IPS DF 4.7 (cell line): ENCODE results near the gene EFTUD2.
A peak's percentile ranks its signal among the peaks of the same experiment; 100 is the strongest.

Experiments used
- DNase-seq: peaks from one replicate; pipeline ENCODE4 v3.0.0-alpha.2; 2013; ENCODE audit warnings: low spot score; ENCODE audit errors: extremely low read depth

The EFTUD2 gene

GRCh38 chr17:44925731-44926697 is 26.8 kb upstream of the EFTUD2 start:
- DNase-seq: no peak

DNA sequence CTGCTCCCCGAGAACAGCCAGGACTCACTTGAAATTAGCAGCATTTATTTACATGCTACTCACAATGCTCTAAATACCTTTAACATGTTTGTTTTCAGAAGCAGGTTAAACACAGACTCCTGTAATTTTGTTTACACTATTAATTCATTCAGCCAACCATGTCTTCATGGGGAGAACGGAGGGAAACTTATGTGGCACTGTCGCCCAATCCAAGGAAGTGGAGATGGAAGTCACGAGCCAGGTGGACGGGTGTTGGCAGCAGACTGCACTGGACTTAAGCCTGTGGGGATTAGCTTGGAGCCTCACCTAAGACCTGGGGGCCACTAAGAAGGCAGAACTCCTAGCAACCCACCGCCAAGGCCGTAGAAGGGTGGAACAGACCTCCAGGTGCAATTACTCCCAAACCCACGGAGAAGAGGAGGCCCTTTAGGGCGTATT is 24.9 kb upstream of the EFTUD2 start:
- no peak for DNase-seq

GRCh38 chr17:44922746-44923470 is 23.7 kb upstream of the EFTUD2 start:
- no peak for DNase-seq

- no peak for DNase-seq
Measured at GRCh38 chr17:44922136-44922535, 22.9 kb upstream of the EFTUD2 start.

DNA sequence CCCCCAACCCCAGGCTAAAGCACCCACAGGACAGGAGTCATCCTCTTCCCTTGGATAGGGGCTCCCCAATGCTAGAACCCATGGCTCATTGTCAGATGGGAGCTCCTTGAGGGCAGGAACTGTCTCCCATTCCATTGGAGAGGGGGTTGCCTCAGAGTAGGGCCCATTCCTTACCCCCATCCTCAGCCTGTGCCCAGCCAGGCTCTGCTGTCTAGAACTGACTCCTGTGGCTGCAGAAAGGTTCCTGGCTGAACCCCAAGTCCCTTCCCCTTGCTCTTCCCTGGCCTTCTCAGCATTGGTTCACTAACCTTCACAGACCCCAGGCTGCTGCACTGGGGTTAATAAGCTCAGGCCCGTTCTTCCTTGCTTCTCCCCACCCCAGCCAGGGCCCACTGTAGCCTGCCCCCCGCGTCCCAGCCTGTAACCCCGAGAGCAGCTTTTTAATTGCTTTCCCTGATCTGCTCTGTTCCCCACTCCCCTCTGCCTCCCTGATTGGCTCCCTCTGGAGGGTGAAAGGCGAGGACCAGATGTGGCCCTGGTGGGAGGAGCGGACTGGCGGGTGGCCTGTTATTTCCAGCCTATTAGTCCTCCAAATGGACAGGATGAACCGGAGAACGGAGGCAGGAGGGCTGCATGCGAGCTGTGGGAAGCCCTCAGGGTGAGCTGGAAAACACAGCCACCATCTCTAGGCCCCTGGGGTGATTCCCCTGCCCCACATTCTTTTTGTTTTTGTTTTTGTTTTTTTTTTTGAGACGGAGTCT is 22.1 kb upstream of the EFTUD2 start:
- DNase-seq: no peak

DNA sequence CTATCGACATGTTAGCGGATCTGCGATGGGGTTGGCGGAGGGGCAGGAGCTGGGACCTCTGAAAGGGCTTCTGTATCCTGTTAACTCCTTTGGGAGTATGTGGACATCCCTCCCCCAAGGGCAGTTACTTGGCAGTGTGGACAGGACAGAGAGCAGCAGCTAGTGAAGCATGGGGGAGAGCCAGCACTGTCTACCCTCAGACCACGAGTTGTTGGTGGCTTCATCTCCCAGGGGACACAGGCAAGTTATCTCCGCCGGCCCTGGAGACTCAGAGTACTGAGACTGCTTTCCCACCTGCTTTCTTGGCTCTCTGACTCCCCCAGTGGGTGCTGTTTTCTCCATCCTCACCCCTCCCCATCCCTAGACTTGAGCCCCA is 21.3 kb upstream of the EFTUD2 start:
- no peak for DNase-seq

DNA sequence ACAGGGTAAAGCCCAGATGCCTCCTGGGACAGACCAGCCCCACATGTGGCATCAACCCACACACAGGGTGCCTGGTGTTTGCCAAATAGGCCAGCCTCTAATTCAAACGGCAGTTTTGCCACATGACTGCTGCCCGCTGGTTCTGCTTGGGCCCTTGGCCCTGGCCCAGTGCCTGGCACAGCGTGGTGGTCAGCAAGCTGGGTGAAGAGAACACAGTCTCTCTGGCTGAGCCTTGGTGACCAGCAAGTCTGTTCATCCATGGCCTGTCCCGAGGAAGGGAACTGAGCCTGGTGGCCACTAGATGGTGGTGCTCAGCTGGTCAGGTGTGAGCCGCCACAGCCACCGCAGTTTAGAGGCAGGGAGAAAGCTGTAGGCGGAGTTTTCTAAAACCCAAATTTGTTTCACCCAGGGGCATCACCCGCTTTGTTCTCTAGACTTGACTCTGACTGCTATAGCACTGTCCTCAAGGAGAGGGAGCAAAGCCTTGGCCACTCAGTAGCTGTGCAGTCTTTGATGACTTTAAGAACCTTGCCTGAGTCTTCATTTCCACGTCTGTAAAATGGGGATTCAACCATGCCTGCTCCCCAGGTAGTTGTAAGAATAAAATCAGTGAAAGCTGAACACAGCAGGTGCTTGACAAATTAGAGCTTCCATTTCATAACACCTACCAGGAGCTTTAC is 20.8 kb upstream of the EFTUD2 start:
- DNase-seq: peak; percentile 49

GRCh38 chr17:44919411-44919810 is 20.2 kb upstream of the EFTUD2 start:
- DNase-seq: no peak

DNA sequence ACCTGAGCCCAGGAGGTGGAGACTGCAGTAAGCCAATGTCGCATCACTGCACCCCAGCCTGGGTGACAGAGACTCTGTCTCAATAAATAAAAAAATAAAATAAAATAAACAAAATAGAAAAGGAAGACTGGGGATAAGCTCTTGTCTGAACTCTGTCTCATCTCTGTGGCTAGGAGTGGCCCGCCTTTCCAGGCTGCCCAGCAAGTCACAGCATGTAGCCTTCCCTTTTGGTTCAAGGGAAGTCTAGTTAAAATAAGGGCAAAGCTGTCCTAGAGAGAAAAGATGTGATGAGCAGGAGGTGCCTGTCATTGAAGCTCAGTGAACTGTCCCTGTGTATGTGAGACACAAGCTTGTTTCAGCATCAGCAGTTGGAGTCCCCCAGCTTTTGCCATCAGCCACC is 18.8 kb upstream of the EFTUD2 start:
- no peak for DNase-seq

GRCh38 chr17:44917456-44917855 is 18.2 kb upstream of the EFTUD2 start:
- DNase-seq: no peak

- DNase-seq: no peak
Measured at GRCh38 chr17:44916781-44917241, 17.6 kb upstream of the EFTUD2 start.

GRCh38 chr17:44915862-44916780 is 16.9 kb upstream of the EFTUD2 start:
- no peak for DNase-seq

- no peak for DNase-seq
Measured at GRCh38 chr17:44915321-44915726, 16.1 kb upstream of the EFTUD2 start, which contains the start of gene GFAP. Gene GFAP, minus strand, starts transcription at chr17:44915500. Its CDS starts 14 bp downstream, at chr17:44915486.

DNA sequence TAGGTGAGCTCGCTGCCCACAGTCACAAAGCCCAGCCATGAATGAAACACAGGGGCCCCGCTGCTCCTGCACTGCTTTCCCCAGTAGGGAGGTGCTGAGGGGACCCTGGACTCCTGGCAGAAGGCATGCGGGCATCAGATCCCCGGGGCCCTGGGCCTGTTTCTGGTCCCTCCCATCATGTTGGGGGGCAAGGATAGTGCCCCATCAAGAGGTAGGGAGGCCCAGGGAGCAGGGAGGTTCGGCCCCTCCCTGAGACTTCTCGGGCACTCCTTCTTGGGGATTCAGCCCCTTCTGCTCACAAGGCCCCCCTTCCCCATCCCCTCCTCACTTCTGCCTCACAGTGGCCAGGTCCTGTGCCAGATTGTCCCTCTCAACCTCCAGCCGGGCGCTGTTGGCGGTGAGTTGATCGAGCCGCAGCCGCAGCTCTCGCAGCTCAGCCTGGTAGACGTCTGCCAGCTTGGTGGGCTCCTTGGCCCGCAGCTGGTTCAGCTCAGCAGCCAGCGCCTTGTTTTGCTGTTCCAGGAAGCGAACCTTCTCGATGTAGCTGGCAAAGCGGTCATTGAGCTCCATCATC is 15.5 kb upstream of the EFTUD2 start:
- DNase-seq: no peak

DNA sequence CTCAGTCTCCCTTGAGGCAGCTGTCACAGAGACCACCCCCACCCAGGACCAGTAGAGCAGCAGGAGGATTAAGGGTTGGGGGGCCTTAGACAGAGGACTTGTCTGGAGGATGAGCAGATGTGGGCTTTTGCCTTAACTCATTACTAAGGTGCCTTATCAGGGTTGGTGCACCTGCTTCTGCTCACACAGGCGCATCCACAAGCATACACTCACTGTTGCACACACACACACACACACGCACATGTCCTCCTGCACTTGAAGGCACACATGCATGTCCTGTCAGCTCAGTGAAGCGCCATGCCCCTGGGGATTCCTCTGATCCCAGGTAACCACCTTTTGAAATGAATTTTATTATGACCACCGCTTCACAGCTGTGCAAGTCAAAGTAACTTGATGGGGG is 14.9 kb upstream of the EFTUD2 start:
- DNase-seq: no peak

DNA sequence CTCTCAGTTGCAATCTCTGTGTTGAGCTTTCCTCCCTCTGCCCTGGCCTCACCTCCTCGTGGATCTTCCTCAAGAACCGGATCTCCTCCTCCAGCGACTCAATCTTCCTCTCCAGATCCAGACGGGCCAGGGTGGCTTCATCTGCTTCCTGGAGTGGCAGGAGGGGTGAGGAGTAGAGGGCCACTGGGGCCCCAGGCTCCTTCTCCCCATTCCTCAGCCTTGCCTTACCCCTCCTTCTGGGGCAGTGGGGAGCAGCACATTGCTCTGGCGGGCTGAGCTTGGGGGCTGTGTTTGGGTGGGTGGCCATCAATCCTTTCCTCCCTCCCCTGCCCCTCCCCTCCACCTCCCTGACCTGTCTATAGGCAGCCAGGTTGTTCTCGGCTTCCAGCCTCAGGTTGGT is 14.4 kb upstream of the EFTUD2 start:
- no peak for DNase-seq

DNA sequence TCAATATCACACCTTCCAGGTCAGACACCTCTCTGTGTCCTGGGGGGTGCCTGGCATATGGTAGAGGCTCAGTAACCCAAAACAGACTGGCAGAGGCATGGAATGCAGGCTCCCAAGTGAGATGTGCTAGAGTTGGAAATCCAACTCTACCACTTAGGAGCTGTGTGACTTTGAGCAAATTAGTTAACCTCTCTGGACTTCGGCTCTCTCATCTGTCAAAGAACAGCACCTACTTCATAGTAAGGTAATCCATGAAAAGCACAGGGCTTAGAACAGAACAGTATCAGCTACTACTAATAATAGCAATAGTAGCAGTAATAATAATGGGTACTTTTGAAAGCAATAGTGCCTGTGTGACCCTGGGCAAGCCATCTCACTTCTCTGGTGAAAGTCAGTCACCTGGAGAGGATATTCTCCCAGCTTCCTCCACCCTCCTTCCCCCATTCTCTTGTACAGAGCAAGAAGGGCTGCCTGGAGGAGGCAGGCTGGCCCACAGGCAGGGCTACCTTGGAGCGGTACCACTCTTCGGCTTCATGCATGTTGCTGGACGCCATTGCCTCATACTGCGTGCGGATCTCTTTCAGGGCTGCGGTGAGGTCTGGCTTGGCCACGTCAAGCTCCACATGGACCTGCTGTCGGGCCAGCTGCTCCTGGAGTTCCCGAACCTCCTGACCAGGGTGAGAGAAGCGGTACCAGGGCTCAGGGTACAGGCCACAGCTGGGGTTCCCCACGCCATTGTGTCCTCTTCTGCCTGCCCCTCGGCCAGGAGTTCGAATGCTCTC is 13.7 kb upstream of the EFTUD2 start:
- DNase-seq: no peak

DNA sequence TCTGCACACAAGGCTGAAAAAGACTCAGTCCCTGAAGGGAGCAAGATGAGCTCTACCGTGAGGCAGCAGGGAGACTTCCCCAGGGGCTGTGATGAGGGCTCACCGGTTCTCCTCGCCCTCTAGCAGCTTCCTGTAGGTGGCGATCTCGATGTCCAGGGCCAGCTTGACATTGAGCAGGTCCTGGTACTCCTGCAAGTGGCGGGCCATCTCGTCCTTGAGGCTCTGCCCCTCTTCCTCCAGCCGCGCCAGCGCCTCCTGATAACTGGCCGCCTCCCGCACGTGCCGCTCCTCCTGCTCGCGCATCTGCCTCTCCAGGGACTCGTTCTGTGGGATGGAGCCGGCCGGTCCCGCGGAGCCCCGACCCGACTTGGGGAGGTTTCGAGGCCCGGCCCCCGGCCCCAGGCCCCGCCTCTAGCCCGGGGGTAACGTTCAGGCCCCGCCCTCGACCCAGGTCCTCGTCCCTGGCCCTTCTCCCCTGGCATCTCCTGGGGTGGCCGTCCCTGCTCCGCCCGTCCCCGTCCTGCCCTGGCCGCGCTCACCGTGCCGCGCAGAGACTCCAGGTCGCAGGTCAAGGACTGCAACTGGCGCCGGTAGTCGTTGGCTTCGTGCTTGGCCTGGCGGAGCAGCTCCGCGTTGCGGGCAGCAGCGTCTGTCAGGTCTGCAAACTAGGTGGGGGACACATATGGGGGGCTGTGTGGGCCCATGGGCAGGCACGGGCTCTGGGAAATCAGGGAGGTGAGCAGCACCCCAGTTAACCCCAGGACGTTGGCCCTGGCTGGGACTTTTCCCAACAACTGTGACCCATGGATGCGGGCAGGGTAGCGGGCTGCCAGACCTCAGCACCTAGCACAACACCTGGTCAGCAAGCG is 12.1 kb upstream of the EFTUD2 start:
- peak; percentile 56 for DNase-seq
